ENCODE data around the gene STARD13. TPM values are rescaled to one million over a fixed set of nuclear protein-coding genes. Genes with fewer than 3 reads are reported as not detected.
A peak's percentile ranks its signal among the peaks of the same experiment; 100 is the strongest.

Gene STARD13
- total RNA-seq, 1 experiment from 2014 or later = 11.2 TPM

DNA sequence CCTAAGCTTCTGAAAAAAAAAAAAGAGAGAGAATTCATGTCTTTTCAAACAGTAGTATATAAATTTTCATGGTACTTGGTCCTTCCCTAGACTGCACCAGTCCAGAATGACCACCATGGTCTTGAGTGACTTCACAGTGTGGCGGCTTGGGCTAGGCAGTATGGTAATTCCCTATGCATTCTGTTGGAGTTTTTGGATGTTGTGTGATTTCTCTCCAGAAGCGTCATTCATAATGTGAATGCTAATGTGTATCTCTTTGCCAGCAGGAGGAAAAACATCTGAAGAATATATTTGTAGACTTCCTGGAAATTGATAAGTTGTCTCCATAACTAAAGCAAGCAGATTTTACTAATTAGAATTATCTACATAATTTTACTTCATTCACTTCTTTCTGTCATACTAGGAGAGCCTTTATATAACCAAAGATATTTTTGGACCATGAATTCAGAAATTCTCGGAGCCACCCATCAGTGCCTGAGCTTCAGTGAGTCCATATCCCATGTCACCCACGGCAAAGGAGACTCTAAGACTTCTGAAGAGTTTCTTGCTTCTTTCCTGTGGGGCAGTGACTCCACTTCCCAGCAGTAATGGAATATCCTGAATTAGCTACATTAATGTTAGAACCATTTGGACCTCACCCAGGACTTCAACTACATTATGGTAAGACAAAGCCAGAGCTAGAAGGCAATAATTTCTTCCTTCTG is 8.4 kb downstream of the STARD13 start:
- no peak for DNase-seq (ENCODE audit: low read depth)

DNA sequence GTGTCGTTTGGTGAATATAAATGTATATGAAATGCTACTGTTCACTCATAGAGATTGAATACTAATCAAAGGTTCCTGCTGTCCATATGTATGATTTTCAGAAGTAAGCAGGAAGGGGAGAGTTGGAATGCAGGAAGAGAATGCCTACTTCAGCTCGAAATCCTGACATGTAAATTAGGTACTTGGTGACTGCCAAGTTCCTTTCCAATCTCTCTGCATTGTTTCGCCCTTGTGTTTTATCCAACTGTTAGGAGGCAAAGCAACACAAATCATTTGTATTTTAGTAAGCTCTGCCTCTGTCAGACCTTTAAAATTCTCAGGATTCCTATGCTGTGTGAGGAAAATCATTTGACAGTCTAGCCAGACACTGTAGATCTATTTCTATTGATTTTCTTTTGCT is 9.0 kb downstream of the STARD13 start:
- no peak for DNase-seq (ENCODE audit: low read depth)

DNA sequence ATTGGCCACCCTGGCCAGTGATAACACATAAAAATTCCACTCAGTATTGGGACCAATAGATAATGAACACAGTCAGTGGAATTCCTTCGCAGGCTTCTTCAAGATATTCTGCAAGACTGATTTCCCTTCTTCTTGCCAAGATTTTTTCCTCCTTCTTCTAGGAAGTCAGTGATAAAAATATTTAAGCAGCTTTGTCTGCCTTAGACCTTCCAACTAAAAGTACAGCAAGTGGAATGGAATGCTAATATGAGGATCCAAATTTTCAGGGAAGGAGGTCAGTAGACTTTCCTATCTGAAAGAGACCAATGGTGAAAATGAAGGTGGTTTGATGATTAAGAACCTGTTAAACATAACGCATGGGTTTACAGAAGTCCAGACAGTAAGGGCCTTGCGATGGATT is 9.6 kb downstream of the STARD13 start:
- no peak for DNase-seq (ENCODE audit: low read depth)

DNA sequence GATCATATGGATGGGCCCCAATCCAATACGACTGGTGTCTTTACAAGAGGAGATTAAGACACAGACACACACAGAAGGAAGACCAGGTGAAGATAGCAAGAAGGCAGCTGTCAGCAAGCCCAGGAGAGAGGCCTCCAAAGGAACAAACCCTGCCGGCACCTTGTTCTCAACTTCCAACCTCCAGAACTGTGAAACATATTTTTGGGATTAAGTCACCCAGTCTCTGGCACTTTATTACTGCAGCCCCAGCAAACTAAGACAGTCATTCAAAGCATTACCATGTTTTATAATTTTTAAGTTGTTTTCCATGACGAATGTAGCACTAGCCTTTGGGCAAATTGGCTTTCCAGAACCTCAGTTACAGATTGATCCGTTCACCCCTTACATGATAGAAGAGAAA is 11.3 kb downstream of the STARD13 start:
- no peak for DNase-seq (ENCODE audit: low read depth)

DNA sequence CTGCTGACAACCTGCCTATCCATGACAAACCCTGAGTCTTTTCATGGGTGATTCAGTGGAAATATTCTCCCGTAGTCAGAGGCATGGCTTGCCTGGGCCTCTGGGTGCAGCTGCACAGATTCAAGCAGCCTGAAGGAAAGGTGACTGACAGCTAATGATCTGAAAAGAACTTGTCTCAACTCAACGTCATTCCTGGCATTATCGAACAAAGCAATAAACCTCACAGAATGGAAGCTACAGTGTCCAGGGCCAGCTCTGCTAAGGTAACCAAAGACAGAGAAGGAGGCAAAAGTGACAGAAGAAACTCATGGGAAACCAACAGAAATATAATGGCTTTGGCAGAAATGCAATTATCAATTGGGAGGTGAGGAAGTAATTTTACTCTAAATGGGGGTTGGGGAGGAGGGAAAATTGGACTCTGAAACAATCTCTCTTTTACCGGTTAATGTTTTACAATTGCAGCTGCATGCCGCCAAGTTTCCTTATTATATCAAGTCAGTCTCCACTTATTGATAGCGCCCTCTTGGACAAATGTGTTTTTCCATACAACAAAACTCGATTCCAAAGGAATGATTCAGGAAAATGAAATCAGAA is 12.9 kb downstream of the STARD13 start:
- DNase-seq (ENCODE audit: low read depth) = no peak

DNA sequence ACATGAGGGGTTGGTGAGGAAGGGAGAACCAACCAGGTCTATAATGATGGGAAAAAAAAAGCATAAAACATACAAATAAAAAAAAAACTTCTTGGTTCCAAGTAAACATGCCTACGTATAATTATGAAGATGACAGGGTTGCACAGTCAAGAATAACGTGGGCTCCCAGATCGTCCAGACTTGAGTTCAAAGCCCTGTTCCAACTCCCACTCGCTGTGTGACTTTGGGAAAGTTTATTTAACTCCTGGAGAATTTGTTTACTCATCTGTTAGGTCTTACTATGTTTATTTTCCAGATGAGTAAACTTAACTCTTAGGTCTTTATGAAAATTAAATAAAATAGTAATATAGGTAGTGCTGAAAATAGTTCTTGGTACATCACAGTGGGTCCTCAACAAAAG is 13.8 kb downstream of the STARD13 start:
- DNase-seq (ENCODE audit: low read depth) = no peak

DNA sequence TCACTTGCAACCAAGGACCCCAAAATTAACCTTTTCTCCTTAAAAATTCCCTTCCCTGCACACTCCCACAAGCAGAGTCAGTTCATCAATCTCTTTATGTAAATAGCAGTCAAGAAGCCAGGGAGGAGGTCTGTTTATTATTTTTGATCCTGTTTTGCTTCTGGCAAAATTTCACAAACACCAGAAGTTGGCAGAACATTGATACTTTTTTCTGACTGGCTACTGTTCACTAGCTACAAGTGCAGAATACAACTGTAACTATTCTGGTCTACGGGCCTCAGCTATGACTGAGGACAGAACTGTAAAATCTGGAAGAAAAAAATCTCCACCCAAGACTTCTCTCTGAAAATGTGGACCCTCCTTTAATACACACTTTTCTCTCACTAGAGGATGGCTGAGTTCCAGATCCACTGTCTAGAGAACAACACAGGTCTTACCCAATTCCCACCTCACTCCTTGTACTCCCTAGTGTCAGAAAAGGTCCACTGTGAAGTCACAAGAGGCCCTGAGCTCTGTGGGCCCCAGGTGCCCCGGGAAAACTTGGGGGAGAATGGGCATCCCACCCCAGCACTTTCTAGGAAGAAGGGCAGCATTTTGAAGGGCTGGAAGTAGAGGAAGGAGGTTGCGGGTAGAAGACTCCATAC is 14.5 kb downstream of the STARD13 start:
- DNase-seq (ENCODE audit: low read depth) = no peak

DNA sequence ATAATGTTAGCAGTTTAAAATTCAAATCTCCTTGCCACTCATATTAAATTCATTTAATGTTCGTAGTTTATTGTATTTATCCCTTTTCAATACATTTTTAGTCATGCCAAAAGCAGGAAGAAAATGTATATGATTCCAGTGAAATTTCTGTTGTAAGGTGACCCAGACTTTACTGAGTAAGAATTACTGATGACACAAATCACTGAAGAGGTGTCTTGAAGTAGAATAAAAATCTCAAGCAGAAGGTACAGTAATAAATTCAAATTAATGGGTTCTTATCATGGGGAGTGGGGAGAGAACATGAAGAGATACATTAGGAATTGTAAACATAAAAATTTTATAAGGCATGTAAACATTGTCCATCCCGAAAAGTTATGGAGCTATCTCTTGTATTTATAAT is 19.9 kb downstream of the STARD13 start:
- DNase-seq (ENCODE audit: low read depth) = no peak

DNA sequence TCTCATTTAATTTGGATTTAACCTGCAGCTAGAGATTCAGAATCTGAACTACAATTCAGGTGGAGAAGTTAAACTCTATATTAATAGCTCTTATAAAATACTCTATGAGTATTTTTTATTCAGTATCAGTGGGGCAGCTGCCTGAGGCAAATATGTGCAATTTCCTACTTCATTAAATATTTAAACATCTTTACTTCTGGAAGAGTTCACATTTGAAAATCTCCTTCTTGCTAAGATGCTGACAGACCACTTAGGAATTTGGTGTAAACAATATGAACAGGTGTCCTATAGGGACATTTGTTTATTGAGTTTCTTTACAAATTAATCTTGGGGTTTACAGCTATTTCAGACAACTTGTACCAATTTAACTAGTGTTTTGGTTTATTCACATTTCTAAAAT is 20.4 kb downstream of the STARD13 start:
- DNase-seq (ENCODE audit: low read depth) = no peak

DNA sequence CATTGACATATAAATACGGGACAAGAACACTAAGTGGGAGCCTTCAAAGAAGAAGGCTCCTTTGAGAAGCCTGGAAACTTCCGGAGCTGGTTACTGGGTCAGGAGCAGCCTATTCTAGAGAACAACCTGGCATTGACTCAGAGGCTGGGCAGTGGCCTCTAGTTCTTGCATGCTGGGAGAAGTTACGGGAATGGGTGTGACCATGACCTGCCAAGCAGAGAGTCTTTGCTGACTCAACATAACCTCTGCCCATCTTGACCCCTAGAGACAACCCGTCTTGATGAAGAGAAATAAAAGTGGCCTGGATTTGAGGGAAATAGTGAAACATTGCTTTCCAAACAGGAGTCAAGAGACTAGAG is 21.0 kb downstream of the STARD13 start:
- DNase-seq (ENCODE audit: low read depth) = no peak

DNA sequence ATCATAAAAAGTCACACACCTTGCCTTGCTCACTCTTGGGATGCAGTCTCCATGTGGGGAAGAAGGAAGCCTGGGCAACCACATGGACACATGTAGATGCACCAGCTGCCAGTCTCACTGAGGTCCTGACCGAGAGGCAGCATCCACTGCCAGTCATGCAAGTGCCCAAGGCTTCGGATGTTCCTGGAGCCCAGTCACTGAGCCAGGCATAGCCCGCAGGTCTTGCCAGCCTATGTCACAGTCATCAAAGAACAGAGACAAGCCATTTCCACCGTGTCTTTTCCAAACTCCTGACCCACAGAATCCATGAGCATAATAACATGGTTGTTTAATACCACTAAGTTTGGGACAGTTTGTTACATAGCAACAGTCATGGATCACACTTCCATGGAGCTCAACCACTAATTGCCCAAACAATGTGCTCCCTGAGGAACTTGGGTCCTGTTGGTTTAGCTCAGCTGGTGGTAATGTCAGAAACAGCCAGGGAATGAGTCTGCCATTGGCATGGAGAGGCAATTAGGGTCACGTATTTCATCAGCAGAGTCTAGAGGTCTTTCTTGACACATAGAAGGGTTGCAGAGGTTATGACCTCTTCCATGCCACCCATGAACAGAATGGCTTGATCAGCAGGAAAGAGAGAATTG is 21.5 kb downstream of the STARD13 start:
- DNase-seq (ENCODE audit: low read depth) = no peak

DNA sequence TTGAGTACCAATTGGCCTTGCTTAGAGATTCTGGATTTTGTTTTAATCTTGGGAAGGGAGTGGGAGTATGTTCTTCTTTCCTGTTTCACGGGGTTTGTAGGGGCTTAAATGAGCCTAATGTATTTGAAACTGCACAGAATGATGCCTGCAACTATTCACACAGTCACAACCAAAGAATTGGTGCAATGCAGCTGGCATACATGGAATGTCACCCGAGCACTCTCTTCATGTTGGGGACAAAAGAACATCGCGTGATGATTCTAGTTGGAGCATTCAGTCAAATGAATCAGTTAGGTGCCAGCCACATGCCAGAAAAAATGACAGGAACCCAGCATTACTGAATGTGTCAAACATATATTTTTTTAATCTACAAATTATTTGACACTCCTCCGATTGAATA is 22.1 kb downstream of the STARD13 start:
- DNase-seq (ENCODE audit: low read depth) = no peak

DNA sequence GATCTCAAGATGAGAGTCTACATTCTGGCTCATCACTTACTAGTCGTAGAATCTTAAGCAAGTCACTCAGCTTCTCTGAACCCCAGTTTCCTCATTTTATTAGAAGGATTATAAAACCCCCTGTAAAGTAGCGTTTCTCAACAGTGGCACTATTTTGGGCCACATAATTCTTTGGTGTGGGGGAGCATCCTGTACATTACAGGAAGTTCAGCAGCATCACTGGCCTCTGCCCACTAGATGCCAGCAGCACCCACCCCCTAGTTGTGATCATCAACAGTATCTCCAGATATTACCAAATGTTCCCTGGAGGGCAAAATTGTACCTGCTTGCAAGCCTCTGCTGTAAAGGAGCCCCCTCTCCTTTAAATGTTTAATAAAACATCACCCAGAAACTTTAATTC is 22.6 kb downstream of the STARD13 start:
- peak; percentile 48 for DNase-seq (ENCODE audit: low read depth)

DNA sequence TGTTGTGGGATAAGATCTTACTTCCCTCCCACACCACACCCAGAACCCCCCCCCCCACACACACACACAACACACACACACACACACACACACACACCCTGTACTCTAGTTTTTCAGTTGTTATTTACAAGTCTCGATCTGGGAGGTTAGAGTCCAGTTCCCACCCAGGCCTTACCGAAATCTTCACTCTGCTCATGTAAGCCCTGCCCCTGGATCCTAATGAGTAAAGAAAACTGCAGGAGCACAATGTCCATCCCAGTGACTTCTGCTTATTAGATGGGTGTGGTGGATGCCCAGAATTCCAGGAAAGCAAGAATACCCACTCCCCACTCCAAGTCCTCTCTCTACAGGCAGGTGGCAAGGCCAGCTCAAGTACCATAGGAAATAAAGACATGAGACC is 23.0 kb downstream of the STARD13 start:
- DNase-seq (ENCODE audit: low read depth) = no peak

DNA sequence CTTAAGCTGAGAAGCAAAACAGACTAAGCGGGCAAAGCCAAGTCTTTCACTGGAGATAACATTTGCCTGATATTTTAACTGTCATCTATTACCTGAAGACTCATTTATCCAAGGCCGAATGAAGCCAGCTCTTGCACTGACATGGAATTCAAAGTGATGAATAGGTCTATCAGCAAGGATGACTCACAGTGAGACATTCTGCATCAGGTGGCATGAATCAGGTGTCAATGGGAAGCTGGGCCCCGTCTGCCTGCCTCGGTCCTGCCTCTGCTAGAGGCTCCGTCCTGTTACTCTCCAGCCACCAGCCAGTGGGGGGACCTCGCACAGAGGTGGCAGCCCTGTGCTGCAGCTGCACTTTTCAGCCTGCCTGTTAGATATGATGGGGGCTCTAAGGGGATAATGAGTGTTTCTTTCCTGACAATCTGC is 23.5 kb downstream of the STARD13 start:
- DNase-seq (ENCODE audit: low read depth) = peak; percentile 91

DNA sequence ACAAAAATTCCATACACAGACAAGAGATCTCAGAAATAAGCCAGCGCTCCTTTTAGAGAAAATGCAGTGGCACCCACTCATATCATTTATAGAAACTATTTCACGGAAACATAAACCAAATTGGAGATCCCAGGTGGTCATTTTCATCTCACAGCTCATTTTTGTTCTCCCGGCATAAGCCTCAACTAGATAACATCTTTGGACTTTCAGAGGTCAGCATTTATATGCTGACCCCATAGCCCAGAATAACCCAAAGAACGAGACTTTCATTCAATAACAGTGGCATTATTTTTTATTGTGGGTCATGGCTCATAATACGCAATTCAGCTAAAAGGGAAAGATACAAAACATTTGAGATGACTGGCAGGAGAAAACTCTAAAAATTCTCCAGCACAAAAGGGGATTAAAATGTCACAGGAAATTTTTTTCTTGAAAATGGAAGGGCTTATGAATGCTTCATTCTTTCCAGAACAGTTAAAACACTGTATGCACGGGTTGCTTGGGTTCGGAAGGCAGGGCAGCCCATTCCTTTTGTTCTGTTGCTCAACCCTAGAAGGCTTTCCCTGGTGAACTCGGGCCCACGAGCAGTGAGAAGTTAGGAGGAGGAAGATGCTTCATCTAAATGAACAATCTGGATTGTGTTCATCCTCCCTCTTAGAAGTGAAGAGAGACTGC is 24.0 kb downstream of the STARD13 start:
- no peak for DNase-seq (ENCODE audit: low read depth)

DNA sequence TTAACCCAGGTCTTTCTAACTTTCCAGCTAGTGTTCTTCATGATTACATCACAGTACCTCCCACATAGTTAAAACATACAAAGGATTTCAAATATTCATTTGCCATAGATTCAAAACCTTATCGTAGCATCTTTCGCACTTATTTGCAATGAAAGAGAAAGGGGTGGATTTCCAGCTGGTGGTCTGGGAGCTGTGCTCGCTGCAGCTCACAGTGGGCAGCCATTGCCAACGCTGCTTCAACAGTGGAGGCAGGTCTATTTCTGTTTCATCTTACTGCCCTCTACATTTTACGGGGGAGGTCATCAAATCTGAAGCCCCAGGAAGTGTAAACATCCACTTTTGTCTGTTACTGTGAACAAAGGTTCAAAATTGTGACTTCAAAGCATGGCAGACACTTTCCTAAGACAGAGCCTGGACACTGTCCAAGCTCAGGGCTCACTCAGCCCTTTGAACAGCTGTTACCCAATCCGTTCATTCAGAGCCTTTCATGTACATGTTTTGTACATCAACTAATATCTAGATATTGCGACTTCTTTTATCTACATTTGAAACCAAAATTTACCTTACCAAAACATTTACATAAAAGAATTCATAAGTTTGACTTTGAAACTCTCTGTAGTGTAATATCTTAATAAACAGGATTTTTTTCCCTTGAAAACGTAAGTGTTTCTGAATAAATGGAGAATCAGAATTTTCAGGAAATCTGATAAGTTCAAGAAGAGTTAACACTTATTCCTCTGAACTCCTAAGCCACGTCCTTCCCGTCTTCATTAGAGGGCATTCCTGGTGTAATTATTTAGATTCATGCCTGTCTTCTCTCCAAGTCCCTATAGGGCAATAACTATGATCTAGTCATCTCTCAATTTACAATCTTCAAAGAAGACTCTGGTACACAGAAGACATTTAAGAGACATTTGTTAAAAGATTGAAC is 25.1 kb downstream of the STARD13 start:
- DNase-seq (ENCODE audit: low read depth) = no peak

DNA sequence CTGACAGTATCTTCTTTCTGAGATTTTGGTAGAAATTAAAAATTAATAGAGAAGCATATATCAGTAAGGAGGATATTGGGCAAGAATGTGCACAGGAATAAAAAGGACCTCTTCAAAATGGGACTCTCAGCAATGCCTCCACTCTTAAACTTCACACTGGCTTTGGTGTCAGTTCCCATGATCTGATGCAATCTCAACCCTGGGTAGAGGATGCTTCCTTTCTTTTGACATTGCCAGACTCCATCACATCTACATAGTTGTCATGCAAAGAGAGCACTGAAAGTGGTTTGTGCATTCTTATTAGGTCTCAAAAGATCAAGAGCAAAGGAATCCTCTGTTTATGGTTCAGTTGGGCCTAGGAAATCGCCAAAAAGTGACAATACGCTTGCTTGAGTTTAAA is 26.3 kb downstream of the STARD13 start:
- DNase-seq (ENCODE audit: low read depth) = no peak

DNA sequence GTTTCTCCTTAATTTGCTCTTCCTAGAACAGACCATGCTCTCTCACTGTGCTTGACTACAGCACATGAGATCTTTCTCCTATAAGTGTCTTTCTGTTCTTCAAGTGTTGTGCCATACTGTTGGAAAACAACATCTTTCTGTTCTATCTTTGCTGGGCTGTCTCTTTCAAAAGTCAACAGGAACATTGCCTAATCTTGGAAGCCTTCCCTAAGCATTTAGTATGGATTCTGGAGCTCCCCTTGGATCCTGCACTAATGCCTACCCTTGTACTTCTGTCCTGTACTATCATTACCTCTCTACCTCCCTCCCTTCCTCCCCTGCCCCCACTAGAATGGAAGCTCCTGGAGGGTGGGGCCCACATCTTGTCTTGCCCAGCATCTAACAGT is 26.8 kb downstream of the STARD13 start:
- DNase-seq (ENCODE audit: low read depth) = no peak

DNA sequence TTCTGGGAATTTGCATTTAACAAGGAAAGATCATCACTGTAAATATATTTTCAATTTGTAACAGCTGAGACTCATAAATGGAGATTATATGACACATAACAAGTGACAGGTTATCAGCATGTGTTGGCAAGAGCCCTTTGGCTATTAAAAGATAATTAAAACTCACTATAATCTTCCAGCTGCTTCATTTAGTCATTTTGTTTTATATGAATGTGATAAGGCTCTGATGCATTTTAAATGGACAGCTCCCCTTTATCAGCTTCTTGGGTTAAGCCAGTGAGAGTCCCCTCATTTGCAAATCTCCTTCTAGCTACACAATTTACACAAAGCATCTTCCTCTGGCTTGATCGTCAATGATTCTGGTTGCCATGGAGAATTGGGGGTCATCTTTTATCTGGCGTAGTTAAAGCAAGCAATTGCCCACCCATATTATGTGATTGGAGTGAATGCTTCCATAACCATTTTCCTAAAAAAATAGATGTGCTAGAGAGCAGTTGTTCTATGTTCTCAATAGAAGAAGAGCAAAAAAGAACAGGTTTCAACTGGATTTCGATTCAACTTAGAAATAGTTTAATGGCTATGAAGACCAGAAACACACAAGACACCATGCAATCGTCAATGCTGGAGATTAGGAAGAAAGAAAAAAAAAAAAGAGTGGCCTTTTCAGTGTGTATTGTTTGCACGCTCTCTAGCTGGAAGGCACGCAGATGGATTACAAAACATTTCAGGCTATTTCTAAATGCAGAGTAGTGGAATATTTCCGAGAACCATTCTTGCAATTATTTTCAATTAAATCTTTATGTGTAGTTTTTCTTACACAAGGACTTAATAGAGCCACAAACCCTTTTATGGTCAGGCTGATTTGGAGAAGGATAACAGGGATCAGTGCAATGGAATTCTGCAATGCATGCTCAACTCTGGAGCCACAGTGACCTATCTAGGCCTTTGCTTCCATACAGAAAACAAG is 27.4 kb downstream of the STARD13 start:
- no peak for DNase-seq (ENCODE audit: low read depth)
